ENCODE results near the gene XRCC5.
A peak's percentile ranks its signal among the peaks of the same experiment; 100 is the strongest.
"Not testable (repeated sequence)": the region's sequence is repeated elsewhere in the genome, so short reads cannot be mapped to it uniquely, and the experiment has no call there.

The XRCC5 gene

GRCh38 chr2:216075510-216076485, 33.4 kb upstream of the XRCC5 start:
- Histone ChIP-seq H3K9ac (ENCODE audit: low read length) (no peak overlapping the region), H3K4me1 (ENCODE audit: control insufficient read depth, insufficient read depth, low read length) (peaks cover under 1% of the 10 kb centered on the region), H3K36me3 (ENCODE audit: control insufficient read depth, insufficient read depth, low read length) (no peaks in the 10 kb centered on the region), H3K4me3 (ENCODE audit: low read length) (no peak overlapping the region), H3K27me3 (ENCODE audit: control insufficient read depth, insufficient read depth, low read length) (no peaks in the 10 kb centered on the region), H3K27ac (ENCODE audit: low read depth, low read length) (no peak overlapping the region)

GRCh38 chr2:216078776-216079175, 30.4 kb upstream of the XRCC5 start:
- H3K27ac ChIP-seq (ENCODE audit: low read depth, low read length), result no peak overlapping the region
- no peaks in the 10 kb centered on the region for H3K27me3 ChIP-seq (ENCODE audit: control insufficient read depth, insufficient read depth, low read length)
- H3K9ac ChIP-seq (ENCODE audit: low read length), result no peak overlapping the region
- H3K4me3 ChIP-seq (ENCODE audit: low read length), result no peak overlapping the region
- peaks cover 7% of the 10 kb centered on the region for H3K4me1 ChIP-seq (ENCODE audit: control insufficient read depth, insufficient read depth, low read length)
- no peaks in the 10 kb centered on the region for H3K36me3 ChIP-seq (ENCODE audit: control insufficient read depth, insufficient read depth, low read length)

GRCh38 chr2:216080048-216080447, 29.1 kb upstream of the XRCC5 start:
- not testable (repeated sequence) for H3K4me1 ChIP-seq (ENCODE audit: control insufficient read depth, insufficient read depth, low read length); H3K27me3 ChIP-seq (ENCODE audit: control insufficient read depth, insufficient read depth, low read length); H3K36me3 ChIP-seq (ENCODE audit: control insufficient read depth, insufficient read depth, low read length); H3K27ac ChIP-seq (ENCODE audit: low read depth, low read length); H3K9ac ChIP-seq (ENCODE audit: low read length); H3K4me3 ChIP-seq (ENCODE audit: low read length)

- no peak overlapping the region for H3K27ac ChIP-seq (ENCODE audit: low read depth, low read length)
- peak overlapping the region; percentile 25 for H3K9ac ChIP-seq (ENCODE audit: low read length)
- H3K36me3 ChIP-seq (ENCODE audit: control insufficient read depth, insufficient read depth, low read length), result no peaks in the 10 kb centered on the region
- H3K27me3 ChIP-seq (ENCODE audit: control insufficient read depth, insufficient read depth, low read length), result no peaks in the 10 kb centered on the region
- H3K4me1 ChIP-seq (ENCODE audit: control insufficient read depth, insufficient read depth, low read length), result peaks cover 7% of the 10 kb centered on the region
- H3K4me3 ChIP-seq (ENCODE audit: low read length), result peak overlapping the region; percentile 82
Observed at GRCh38 chr2:216081012-216081411, 28.1 kb upstream of the XRCC5 start.

- peak within 1 kb of the TSS; percentile 82 for H3K4me3 ChIP-seq (ENCODE audit: low read length)
- H3K36me3 ChIP-seq (ENCODE audit: control insufficient read depth, insufficient read depth, low read length), result no peaks in the 10 kb centered on the region
- no peaks in the 10 kb centered on the region for H3K27me3 ChIP-seq (ENCODE audit: control insufficient read depth, insufficient read depth, low read length)
- H3K27ac ChIP-seq (ENCODE audit: low read depth, low read length), result no peak within 1 kb of the TSS
- peaks cover 7% of the 10 kb centered on the region for H3K4me1 ChIP-seq (ENCODE audit: control insufficient read depth, insufficient read depth, low read length)
- H3K9ac ChIP-seq (ENCODE audit: low read length), result peak within 1 kb of the TSS; percentile 30
Observed at GRCh38 chr2:216081487-216082116, 27.5 kb upstream of the XRCC5 start, which contains the start of the genes PECR and TMEM169. PECR (minus strand) TSS chr2:216081809; CDS start chr2:216081741, 68 bp downstream. TMEM169 (plus strand) TSS chr2:216081919; CDS start chr2:216095964, 14,045 bp downstream.

GRCh38 chr2:216082117-216082711, 26.9 kb upstream of the XRCC5 start:
- H3K4me1 ChIP-seq (ENCODE audit: control insufficient read depth, insufficient read depth, low read length), result peaks cover 7% of the 10 kb centered on the region
- H3K27ac ChIP-seq (ENCODE audit: low read depth, low read length), result no peak overlapping the region
- peak overlapping the region; percentile 30 for H3K9ac ChIP-seq (ENCODE audit: low read length)
- no peaks in the 10 kb centered on the region for H3K27me3 ChIP-seq (ENCODE audit: control insufficient read depth, insufficient read depth, low read length)
- H3K36me3 ChIP-seq (ENCODE audit: control insufficient read depth, insufficient read depth, low read length), result no peaks in the 10 kb centered on the region
- peak overlapping the region; percentile 82 for H3K4me3 ChIP-seq (ENCODE audit: low read length)

- Histone ChIP-seq H3K36me3 (ENCODE audit: control insufficient read depth, insufficient read depth, low read length) (no peaks in the 10 kb centered on the region), H3K4me1 (ENCODE audit: control insufficient read depth, insufficient read depth, low read length) (peaks cover 7% of the 10 kb centered on the region), H3K9ac (ENCODE audit: low read length) (no peak overlapping the region), H3K27ac (ENCODE audit: low read depth, low read length) (no peak overlapping the region), H3K4me3 (ENCODE audit: low read length) (no peak overlapping the region), H3K27me3 (ENCODE audit: control insufficient read depth, insufficient read depth, low read length) (no peaks in the 10 kb centered on the region)
Observed at GRCh38 chr2:216082805-216083204, 26.3 kb upstream of the XRCC5 start.

GRCh38 chr2:216083464-216084281, 25.5 kb upstream of the XRCC5 start:
- Histone ChIP-seq H3K36me3 (ENCODE audit: control insufficient read depth, insufficient read depth, low read length) (no peaks in the 10 kb centered on the region), H3K27ac (ENCODE audit: low read depth, low read length) (no peak overlapping the region), H3K9ac (ENCODE audit: low read length) (no peak overlapping the region), H3K27me3 (ENCODE audit: control insufficient read depth, insufficient read depth, low read length) (no peaks in the 10 kb centered on the region), H3K4me1 (ENCODE audit: control insufficient read depth, insufficient read depth, low read length) (peaks cover 7% of the 10 kb centered on the region), H3K4me3 (ENCODE audit: low read length) (no peak overlapping the region)

GRCh38 chr2:216084547-216084946, 24.6 kb upstream of the XRCC5 start:
- H3K4me1 ChIP-seq (ENCODE audit: control insufficient read depth, insufficient read depth, low read length), result peaks cover 7% of the 10 kb centered on the region
- no peak overlapping the region for H3K9ac ChIP-seq (ENCODE audit: low read length)
- H3K27ac ChIP-seq (ENCODE audit: low read depth, low read length), result no peak overlapping the region
- no peaks in the 10 kb centered on the region for H3K36me3 ChIP-seq (ENCODE audit: control insufficient read depth, insufficient read depth, low read length)
- H3K27me3 ChIP-seq (ENCODE audit: control insufficient read depth, insufficient read depth, low read length), result no peaks in the 10 kb centered on the region
- H3K4me3 ChIP-seq (ENCODE audit: low read length), result no peak overlapping the region

GRCh38 chr2:216086207-216086893, 22.8 kb upstream of the XRCC5 start:
- Histone ChIP-seq H3K9ac (ENCODE audit: low read length) (no peak overlapping the region), H3K36me3 (ENCODE audit: control insufficient read depth, insufficient read depth, low read length) (no peaks in the 10 kb centered on the region), H3K27me3 (ENCODE audit: control insufficient read depth, insufficient read depth, low read length) (no peaks in the 10 kb centered on the region), H3K4me3 (ENCODE audit: low read length) (no peak overlapping the region), H3K4me1 (ENCODE audit: control insufficient read depth, insufficient read depth, low read length) (peaks cover 5% of the 10 kb centered on the region), H3K27ac (ENCODE audit: low read depth, low read length) (no peak overlapping the region)

GRCh38 chr2:216090369-216090786, 18.8 kb upstream of the XRCC5 start:
- no peak overlapping the region for H3K27ac ChIP-seq (ENCODE audit: low read depth, low read length)
- H3K9ac ChIP-seq (ENCODE audit: low read length), result no peak overlapping the region
- H3K27me3 ChIP-seq (ENCODE audit: control insufficient read depth, insufficient read depth, low read length), result no peaks in the 10 kb centered on the region
- H3K4me1 ChIP-seq (ENCODE audit: control insufficient read depth, insufficient read depth, low read length), result no peaks in the 10 kb centered on the region
- no peaks in the 10 kb centered on the region for H3K36me3 ChIP-seq (ENCODE audit: control insufficient read depth, insufficient read depth, low read length)
- no peak overlapping the region for H3K4me3 ChIP-seq (ENCODE audit: low read length)

All from rectal smooth muscle tissue (tissue), 1 donor.